ENCODE results near the gene HDAC7. TPM values are rescaled to one million over a fixed set of nuclear protein-coding genes. Genes with fewer than 3 reads are reported as not detected.

Gene HDAC7
- total RNA-seq: 10 to 100 TPM; 55.9 to 96.5 (median 59.4) TPM

- peaks cover 22 to 88% (median 69%) of the 10 kb centered on the region in 3 donors for H3K4me1 ChIP-seq
- no peaks in the 10 kb centered on the region for H3K9me3 ChIP-seq
- ATAC-seq: peak; percentile 78
- no peaks in the 10 kb centered on the region for H3K27me3 ChIP-seq
- TF ChIP-seq EP300 (IDR thresholded peaks at IDR 0.05): no peak
- peak; percentile 91 to 97 for TF ChIP-seq POLR2A (IDR thresholded peaks at IDR 0.05)
- peak; percentile 82 for TF ChIP-seq POLR2AphosphoS5 (IDR thresholded peaks at IDR 0.05)
- TF ChIP-seq, protein P1, sequence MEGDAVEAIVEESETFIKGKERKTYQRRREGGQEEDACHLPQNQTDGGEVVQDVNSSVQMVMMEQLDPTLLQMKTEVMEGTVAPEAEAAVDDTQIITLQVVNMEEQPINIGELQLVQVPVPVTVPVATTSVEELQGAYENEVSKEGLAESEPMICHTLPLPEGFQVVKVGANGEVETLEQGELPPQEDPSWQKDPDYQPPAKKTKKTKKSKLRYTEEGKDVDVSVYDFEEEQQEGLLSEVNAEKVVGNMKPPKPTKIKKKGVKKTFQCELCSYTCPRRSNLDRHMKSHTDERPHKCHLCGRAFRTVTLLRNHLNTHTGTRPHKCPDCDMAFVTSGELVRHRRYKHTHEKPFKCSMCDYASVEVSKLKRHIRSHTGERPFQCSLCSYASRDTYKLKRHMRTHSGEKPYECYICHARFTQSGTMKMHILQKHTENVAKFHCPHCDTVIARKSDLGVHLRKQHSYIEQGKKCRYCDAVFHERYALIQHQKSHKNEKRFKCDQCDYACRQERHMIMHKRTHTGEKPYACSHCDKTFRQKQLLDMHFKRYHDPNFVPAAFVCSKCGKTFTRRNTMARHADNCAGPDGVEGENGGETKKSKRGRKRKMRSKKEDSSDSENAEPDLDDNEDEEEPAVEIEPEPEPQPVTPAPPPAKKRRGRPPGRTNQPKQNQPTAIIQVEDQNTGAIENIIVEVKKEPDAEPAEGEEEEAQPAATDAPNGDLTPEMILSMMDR (IDR thresholded peaks at IDR 0.05): peak in 2 of 4 experiments; percentile 23 to 36
- no peaks in the 10 kb centered on the region for H3K36me3 ChIP-seq
- WGBS, 2 donors (ENCODE audit: low coverage in 1 of 2): 0% methylated on average over 1 to 9 of the region's 58 CpGs
- peak within 1 kb of the TSS; percentile 94 to 99 (median 96) for H3K27ac ChIP-seq
- H3K4me3 ChIP-seq: peak within 1 kb of the TSS; percentile 76 to 81
Observed at GRCh38 chr12:47819896-47820630, at the start of gene HDAC7. TSS of gene HDAC7 (minus strand) at chr12:47819903. CDS start at chr12:47819785, 118 bp downstream.

DNA sequence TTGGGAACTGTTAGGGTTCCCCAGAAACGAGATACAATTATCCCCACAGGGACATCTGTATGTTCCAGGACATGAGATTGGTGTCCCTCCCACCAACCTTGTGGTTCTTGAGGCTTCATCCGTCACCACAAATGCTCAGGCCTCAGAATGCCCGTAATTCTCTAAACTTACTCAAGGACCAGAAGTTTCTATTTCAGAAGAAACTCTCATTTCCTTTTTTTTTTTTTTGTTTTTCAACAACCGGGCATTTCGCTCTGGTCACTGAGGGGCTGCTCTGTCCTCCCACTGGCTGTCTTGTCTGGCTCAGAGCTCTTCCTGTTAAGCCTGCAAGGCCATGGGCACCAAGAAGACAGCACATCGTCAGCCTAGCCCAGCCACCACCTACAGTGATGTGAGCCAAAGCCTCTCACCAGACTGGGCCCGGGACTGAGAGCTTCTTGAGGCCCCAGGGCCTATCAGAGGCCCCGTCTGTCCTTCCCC is 48.9 kb upstream of the HDAC7 start:
- 80 to 89% methylated on average over 3 to 5 of the region's 8 CpGs for WGBS, 2 donors (ENCODE audit: low coverage in 1 of 2)
- H3K9me3 ChIP-seq: no peaks in the 10 kb centered on the region
- H3K36me3 ChIP-seq: no peaks in the 10 kb centered on the region
- H3K27ac ChIP-seq: no peak overlapping the region
- TF ChIP-seq, protein P1 (IDR thresholded peaks at IDR 0.05): no peak
- no peak for TF ChIP-seq POLR2A (IDR thresholded peaks at IDR 0.05)
- TF ChIP-seq EP300 (IDR thresholded peaks at IDR 0.05): no peak
- no peak for TF ChIP-seq POLR2AphosphoS5 (IDR thresholded peaks at IDR 0.05)
- no peaks in the 10 kb centered on the region for H3K27me3 ChIP-seq
- H3K4me1 ChIP-seq: peaks cover 0 to 17% (median 11%) of the 10 kb centered on the region in 3 donors
- H3K4me3 ChIP-seq: no peak overlapping the region
- no peak for ATAC-seq

GRCh38 chr12:47868041-47868440 is 48.3 kb upstream of the HDAC7 start:
- no peak for ATAC-seq
- H3K4me3 ChIP-seq: no peak overlapping the region
- 71% methylated on average over 1 of the region's 2 CpGs; no CpG with 5 or more reads in 1 of the 2 donors for WGBS, 2 donors (ENCODE audit: low coverage in 1 of 2)
- H3K36me3 ChIP-seq: no peaks in the 10 kb centered on the region
- TF ChIP-seq, protein P1 (IDR thresholded peaks at IDR 0.05): no peak
- TF ChIP-seq EP300 (IDR thresholded peaks at IDR 0.05) (no peak), POLR2A (IDR thresholded peaks at IDR 0.05) (no peak)
- H3K27me3 ChIP-seq: no peaks in the 10 kb centered on the region
- no peaks in the 10 kb centered on the region for H3K9me3 ChIP-seq
- no peak overlapping the region for H3K27ac ChIP-seq
- H3K4me1 ChIP-seq: peaks cover 0 to 17% (median 11%) of the 10 kb centered on the region in 3 donors

DNA sequence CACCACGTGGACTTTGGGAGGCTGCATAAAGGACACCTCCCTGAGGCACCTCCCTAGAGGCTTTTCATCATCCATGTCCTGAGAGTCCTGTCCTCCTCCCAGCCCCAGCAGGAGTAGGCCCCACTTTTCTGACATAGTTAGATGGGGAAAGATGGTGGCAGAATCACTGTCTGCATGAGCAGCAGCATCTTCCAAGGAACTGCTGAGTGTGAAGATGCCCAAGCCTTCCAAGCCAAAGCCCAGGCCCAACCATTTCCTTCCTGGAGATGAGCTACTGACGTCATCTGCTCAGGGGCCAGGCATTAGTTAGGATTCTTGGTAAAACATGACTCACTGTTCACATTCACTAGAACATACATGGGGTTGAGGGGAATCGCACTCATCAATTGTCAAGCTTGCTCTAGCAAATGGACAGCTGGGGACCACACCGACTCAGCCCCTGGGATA is 47.8 kb upstream of the HDAC7 start:
- TF ChIP-seq, protein P1 (IDR thresholded peaks at IDR 0.05): no peak
- WGBS, 2 donors (ENCODE audit: low coverage in 1 of 2): 50 to 77% methylated on average over 1 of the region's 4 CpGs
- H3K27me3 ChIP-seq: no peaks in the 10 kb centered on the region
- peaks cover 0 to 17% (median 11%) of the 10 kb centered on the region in 3 donors for H3K4me1 ChIP-seq
- ATAC-seq: peak; percentile 37
- no peak overlapping the region for H3K27ac ChIP-seq
- no peaks in the 10 kb centered on the region for H3K9me3 ChIP-seq
- H3K36me3 ChIP-seq: no peaks in the 10 kb centered on the region
- no peak overlapping the region for H3K4me3 ChIP-seq
